HG03342 (cell line): ENCODE measurements around the gene POLD1.

Experiments used
- ATAC-seq: cut with Tn5 transposase; IDR thresholded peaks from one replicate; pipeline ENCODE4 v1.9.1; 2021; ENCODE audit warnings: mild to moderate bottlenecking, moderate library complexity; ENCODE audit not compliant: unreplicated experiment

Gene POLD1

GRCh38 chr19:50461066-50461875, 77.1 kb downstream of the POLD1 start:
- ATAC-seq, result peak; percentile 63

DNA sequence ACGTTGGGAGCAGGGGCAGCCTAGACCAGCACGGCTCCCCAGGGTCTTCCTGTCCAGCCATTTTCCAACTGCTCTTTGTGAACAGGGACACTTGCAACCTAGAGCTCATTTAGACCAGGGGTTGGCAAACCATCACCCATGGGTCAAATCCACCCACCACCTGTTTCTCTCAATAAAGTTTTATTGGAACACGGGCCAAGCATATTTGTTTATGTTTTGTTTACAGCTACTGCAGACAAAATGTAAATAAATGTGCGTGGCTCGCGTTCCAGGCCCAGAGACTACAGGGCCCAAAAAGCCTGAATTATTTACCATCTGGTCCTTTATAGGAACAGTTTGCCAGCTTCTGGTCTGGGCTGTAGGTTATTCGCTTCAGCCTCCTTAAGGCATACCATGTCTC, 78.8 kb downstream of the POLD1 start:
- ATAC-seq, result no peak

DNA sequence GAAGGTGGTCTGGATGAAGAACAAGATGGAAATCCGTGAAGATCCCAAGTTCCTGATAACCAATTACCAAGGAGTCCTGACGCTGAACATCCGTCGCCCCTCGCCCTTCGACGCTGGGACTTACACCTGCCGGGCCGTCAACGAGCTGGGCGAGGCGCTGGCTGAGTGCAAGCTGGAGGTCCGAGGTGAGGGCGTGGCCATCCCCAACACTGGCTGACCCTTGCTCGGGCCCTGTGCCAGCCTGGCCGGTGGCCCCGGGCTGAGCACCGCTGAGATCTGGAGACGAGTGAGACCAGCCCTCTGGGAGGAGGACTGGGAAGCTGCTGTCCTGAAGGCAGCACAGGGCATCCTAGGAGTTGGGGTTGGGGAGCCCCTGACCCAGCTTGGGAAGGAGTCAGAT, 80.2 kb downstream of the POLD1 start:
- ATAC-seq, result no peak

DNA sequence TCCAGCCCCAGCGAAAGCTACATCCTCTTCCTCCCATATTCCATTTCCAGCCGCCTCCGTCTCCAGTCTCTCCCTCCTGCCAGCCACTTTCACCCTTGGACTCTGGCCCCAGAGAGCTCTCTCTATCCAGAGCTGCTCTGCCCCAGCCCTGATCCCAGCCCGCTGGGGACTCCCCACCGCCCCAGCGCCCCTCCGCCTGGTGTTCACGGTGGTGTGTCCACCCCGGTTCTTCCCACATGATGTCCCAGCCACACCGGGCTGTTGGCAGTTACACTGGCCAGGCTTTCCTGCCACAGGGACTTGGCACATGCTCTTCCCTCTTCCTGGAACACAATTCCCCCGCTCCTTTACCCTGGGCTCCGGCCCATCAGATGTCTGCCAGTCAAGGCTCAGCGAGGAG, 80.9 kb downstream of the POLD1 start:
- no peak for ATAC-seq

GRCh38 chr19:50465986-50466705, 82.0 kb downstream of the POLD1 start:
- ATAC-seq, result no peak

DNA sequence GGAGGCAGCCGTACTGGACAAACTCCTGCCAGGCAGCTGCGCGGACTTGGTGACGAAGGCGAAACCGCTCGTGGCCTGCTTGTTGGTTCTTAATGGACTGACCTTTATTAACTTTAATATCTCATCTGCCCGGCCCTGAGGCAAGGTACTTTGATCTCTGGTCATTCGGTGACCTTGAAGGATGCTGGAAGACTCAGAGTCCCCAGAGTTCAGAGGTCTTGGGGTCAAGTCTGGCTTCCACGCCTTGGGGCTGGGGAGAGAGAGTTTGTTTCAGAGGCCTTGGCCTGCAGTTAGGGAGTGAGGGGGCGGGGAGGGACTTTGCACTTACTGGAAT, 82.5 kb downstream of the POLD1 start:
- ATAC-seq, result no peak

DNA sequence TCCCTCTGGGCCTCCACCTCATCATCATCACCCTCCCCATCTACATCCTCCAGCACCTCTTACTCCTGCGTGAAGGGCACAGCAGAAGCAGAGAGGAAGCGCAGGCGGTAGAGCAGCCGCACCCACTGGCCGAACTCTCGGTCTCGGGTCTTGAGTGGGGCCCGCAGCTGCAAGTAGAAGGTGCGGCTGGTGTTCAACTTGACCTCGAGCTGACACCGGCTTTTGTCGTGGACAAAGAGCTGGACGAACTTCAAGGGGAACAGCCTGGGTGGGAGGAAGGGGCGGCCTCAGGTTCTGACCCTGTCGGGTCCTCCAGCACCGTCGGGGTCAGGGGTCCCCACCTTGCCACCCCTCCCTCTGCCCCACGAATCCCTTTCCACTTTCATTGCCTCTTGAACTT, 83.4 kb downstream of the POLD1 start:
- ATAC-seq, result no peak
